Keratinocyte (primary cell): ENCODE measurements around the gene CEACAM6. TPM values are rescaled to one million over a fixed set of nuclear protein-coding genes. Genes with fewer than 3 reads are reported as not detected.

Experiments
- DNase-seq: peaks from one replicate; pipeline ENCODE4 v3.0.0-alpha.2; 2011; ENCODE audit warnings: low read depth, missing footprints, low spot score
- FAIRE-seq: peaks from 2 replicates; lab custom pipeline; 2011; peaks lifted over from hg19 to GRCh38; lab: Jason Lieb, UNC
- H2AFZ ChIP-seq: 2 replicates; pipeline ENCODE4 v1.6.0; 2012; ENCODE audit warnings: low read length, control low read depth, inconsistent platforms; ENCODE audit not compliant: control insufficient read depth
- H3K27ac ChIP-seq: 2 replicates; pipeline ENCODE4 v1.5.1; 2011; ENCODE audit warnings: low read length; ENCODE audit not compliant: control insufficient read depth, insufficient read depth
- H3K27me3 ChIP-seq: 3 replicates; pipeline ENCODE4 v1.6.0; 2011; ENCODE audit warnings: low read length; ENCODE audit not compliant: control insufficient read depth, insufficient read depth; ENCODE audit errors: extremely low read depth
- H3K36me3 ChIP-seq, 2 experiments: 2 replicates in 1 of 2; 3 replicates in 1 of 2; pipeline ENCODE4 v1.5.1; 2011; ENCODE audit warnings: low read length in 2 of 2, mild to moderate bottlenecking in 1 of 2; ENCODE audit not compliant: control insufficient read depth in 2 of 2, insufficient read depth in 2 of 2; ENCODE audit errors: extremely low read depth in 1 of 2
- H3K4me1 ChIP-seq: 3 replicates; pipeline ENCODE4 v1.5.1; 2011; ENCODE audit warnings: low read length; ENCODE audit not compliant: control insufficient read depth, insufficient read depth; ENCODE audit errors: extremely low read depth
- H3K4me2 ChIP-seq: 3 replicates; pipeline ENCODE4 v1.6.0; 2011; ENCODE audit warnings: low read depth, low read length; ENCODE audit not compliant: control insufficient read depth, insufficient read depth; ENCODE audit errors: extremely low read depth
- H3K4me3 ChIP-seq, 3 experiments: fragments of 200-600 bp in 1 of 3; sonication (generic) in 1 of 3; 2 replicates in 2 of 3; 3 replicates in 1 of 3; pipeline ENCODE4 v1.5.1; 2011 to 2016; ENCODE audit warnings: low read length in 3 of 3, mild to moderate bottlenecking in 3 of 3, control low read depth in 2 of 3, inconsistent platforms in 1 of 3, low read depth in 1 of 3, mixed read lengths in 1 of 3, mixed run types in 1 of 3, moderate library complexity in 1 of 3; ENCODE audit not compliant: control insufficient read depth in 2 of 3, insufficient read depth in 2 of 3; ENCODE audit errors: extremely low read depth in 1 of 3
- H3K79me2 ChIP-seq: 2 replicates; pipeline ENCODE4 v1.6.0; 2012; ENCODE audit warnings: low read length; ENCODE audit not compliant: control insufficient read depth, insufficient read depth
- H3K9ac ChIP-seq: 3 replicates; pipeline ENCODE4 v1.6.0; 2011; ENCODE audit warnings: low read length; ENCODE audit not compliant: control insufficient read depth, insufficient read depth; ENCODE audit errors: extremely low read depth
- H3K9me1 ChIP-seq: 3 replicates; pipeline ENCODE4 v1.6.0; 2011; ENCODE audit warnings: low read length; ENCODE audit not compliant: control insufficient read depth, insufficient read depth; ENCODE audit errors: extremely low read depth
- H3K9me3 ChIP-seq: 2 replicates; pipeline ENCODE4 v1.5.1; 2012; ENCODE audit warnings: low read depth, low read length; ENCODE audit not compliant: control insufficient read depth
- H4K20me1 ChIP-seq: 3 replicates; pipeline ENCODE4 v1.6.0; 2011; ENCODE audit warnings: low read length; ENCODE audit not compliant: control insufficient read depth, insufficient read depth; ENCODE audit errors: extremely low read depth
- CTCF ChIP-seq, 3 experiments: IDR thresholded peaks in 1 of 3; conservative IDR thresholded peaks in 1 of 3; optimal IDR thresholded peaks in 1 of 3; 2 replicates in 2 of 3; 3 replicates in 1 of 3; pipeline versions ENCODE3 to v1.5.1; 2011; ENCODE audit warnings: low read length in 3 of 3, mild to moderate bottlenecking in 3 of 3, moderate library complexity in 2 of 3, control low read depth in 1 of 3, inconsistent platforms in 1 of 3; ENCODE audit not compliant: insufficient read depth in 2 of 3; ENCODE audit errors: extremely low read depth in 1 of 3
- EZH2 ChIP-seq: IDR thresholded peaks from one replicate; pipeline ENCODE4 v1.6.1; 2012; ENCODE audit warnings: inconsistent platforms, mild to moderate bottlenecking, low read length, moderate library complexity
- dilution Hi-C: fragments of 300-500 bp; cut with MboI; formaldehyde crosslinking; loops from one replicate; pipeline ENCODE4 v1.7.0; 2020; ENCODE audit warnings: low sequenced_read_pairs; ENCODE audit not compliant: extremely low pct_ligation_motif_present
- polyA plus RNA-seq, 5 experiments: library from polyadenylated mRNA; depleted of rRNA in 3 of 5; stranded (reverse) in 3 of 5; stranded (forward) in 1 of 5; unstranded in 1 of 5; fragments of >200 nt; gene quantifications; 1 replicate in 1 of 5; 2 replicates in 3 of 5; 3 replicates in 1 of 5; pipeline versions ENCODE4 v1.2.1 to v1.2.3, GENCODE V29; 2011 to 2012; ENCODE audit warnings: missing spikeins in 2 of 5, low read depth in 1 of 5, low replicate concordance in 1 of 5

CEACAM6 gene
- polyA plus RNA-seq, 1 donor (not counting 4 experiments of a cell fraction or from before 2014, with no cell fraction given): 1.00 TPM

- FAIRE-seq: no peak
- no peaks in the 10 kb centered on the region for H3K9me1 ChIP-seq
- no peak for TF ChIP-seq CTCF (optimal IDR thresholded peaks at IDR 0.05 in 1 of 3, IDR thresholded peaks at IDR 0.05 in 1 of 3, conservative IDR thresholded peaks at IDR 0.05 in 1 of 3; ENCODE audit: extremely low read depth in 1 of 3, insufficient read depth in 2 of 3, low read length in 3 of 3)
- no peak for TF ChIP-seq EZH2
- dilution Hi-C loops: no loop called here
- no peak overlapping the region for H3K4me3 ChIP-seq
- H3K9me3 ChIP-seq: no peaks in the 10 kb centered on the region
- H3K36me3 ChIP-seq: no peaks in the 10 kb centered on the region
- no peaks in the 10 kb centered on the region for H3K79me2 ChIP-seq
- no peak overlapping the region for H3K4me2 ChIP-seq
- peaks cover 21% of the 10 kb centered on the region for H3K4me1 ChIP-seq
- no peak overlapping the region for H3K27ac ChIP-seq
- no peaks in the 10 kb centered on the region for H4K20me1 ChIP-seq
- H3K27me3 ChIP-seq: peaks cover 4% of the 10 kb centered on the region
- no peak for DNase-seq
- no peak overlapping the region for H2AFZ ChIP-seq
- no peak overlapping the region for H3K9ac ChIP-seq
These were observed 21.4 kb downstream of the CEACAM6 start for GRCh38 chr19:41776700-41777099.

GRCh38 chr19:41783612-41784011, 28.3 kb downstream of the CEACAM6 start:
- no peaks in the 10 kb centered on the region for H3K9me3 ChIP-seq
- no peaks in the 10 kb centered on the region for H3K36me3 ChIP-seq
- no peak overlapping the region for H3K27ac ChIP-seq
- no peak overlapping the region for H3K4me2 ChIP-seq
- no peak overlapping the region for H3K9ac ChIP-seq
- H3K4me1 ChIP-seq: no peaks in the 10 kb centered on the region
- H3K79me2 ChIP-seq: no peaks in the 10 kb centered on the region
- TF ChIP-seq EZH2 (no peak), CTCF (optimal IDR thresholded peaks at IDR 0.05 in 1 of 3, IDR thresholded peaks at IDR 0.05 in 1 of 3, conservative IDR thresholded peaks at IDR 0.05 in 1 of 3; ENCODE audit: extremely low read depth in 1 of 3, insufficient read depth in 2 of 3, low read length in 3 of 3) (no peak)
- H2AFZ ChIP-seq: no peak overlapping the region
- DNase-seq: no peak
- dilution Hi-C loops: no loop called here
- H3K9me1 ChIP-seq: no peaks in the 10 kb centered on the region
- H3K4me3 ChIP-seq: no peak overlapping the region
- peaks cover 27% of the 10 kb centered on the region for H3K27me3 ChIP-seq
- no peak for FAIRE-seq
- no peaks in the 10 kb centered on the region for H4K20me1 ChIP-seq
